Measurements from ENCODE around the gene ARID3B.

DNA sequence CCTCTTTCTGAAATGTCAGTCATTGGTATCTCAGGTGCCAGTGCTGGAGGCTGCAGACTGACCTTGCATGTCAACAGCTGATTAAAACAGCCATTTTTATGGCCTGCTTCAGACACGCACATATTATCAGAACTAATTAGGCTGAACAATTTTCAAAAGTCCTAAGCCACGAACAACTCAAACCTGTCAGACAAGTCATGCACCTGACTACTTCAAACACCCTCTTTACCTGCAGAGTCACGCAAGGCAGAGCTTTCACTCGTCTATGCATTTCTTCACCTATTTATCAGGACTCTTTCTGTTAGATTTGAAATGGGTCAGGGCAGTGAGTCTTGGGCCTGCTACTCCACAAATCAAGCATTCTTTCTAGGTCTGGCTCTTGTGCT is 101.3 kb downstream of the ARID3B start:
- TF ChIP-seq YY1 (IDR thresholded peaks at IDR 0.05; ENCODE audit: low read depth) (no peak), EZH2phosphoT487 (IDR thresholded peaks at IDR 0.05; ENCODE audit: borderline replicate concordance, low read depth) (no peak), ELF1 (IDR thresholded peaks at IDR 0.05) (no peak), JUND (IDR thresholded peaks at IDR 0.05) (no peak)
- TF ChIP-seq, protein P1, sequence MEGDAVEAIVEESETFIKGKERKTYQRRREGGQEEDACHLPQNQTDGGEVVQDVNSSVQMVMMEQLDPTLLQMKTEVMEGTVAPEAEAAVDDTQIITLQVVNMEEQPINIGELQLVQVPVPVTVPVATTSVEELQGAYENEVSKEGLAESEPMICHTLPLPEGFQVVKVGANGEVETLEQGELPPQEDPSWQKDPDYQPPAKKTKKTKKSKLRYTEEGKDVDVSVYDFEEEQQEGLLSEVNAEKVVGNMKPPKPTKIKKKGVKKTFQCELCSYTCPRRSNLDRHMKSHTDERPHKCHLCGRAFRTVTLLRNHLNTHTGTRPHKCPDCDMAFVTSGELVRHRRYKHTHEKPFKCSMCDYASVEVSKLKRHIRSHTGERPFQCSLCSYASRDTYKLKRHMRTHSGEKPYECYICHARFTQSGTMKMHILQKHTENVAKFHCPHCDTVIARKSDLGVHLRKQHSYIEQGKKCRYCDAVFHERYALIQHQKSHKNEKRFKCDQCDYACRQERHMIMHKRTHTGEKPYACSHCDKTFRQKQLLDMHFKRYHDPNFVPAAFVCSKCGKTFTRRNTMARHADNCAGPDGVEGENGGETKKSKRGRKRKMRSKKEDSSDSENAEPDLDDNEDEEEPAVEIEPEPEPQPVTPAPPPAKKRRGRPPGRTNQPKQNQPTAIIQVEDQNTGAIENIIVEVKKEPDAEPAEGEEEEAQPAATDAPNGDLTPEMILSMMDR (IDR thresholded peaks at IDR 0.05): no peak

Data from SK-N-SH (cell line).